PC-3 (cell line): Measurements from ENCODE around the gene HTR3B. TPM values are rescaled to one million over a fixed set of nuclear protein-coding genes. Genes with fewer than 3 reads are reported as not detected.

Experiments used
- ATAC-seq: fragments of 200-7000 bp; cut with Tn5 transposase; 2 replicates; pipeline ENCODE4 v1.9.1; 2020; ENCODE audit warnings: mild to moderate bottlenecking, moderate library complexity
- BruUV-seq: library from RNA; stranded (reverse); fragments of 400-500 nt; replicated peaks from 2 replicates; lab custom pipeline; 2021; lab: Mats Ljungman, UMichigan
- CTCF ChIA-PET: fragments of 300-600 bp; sonication (Branson Sonifier 250); formaldehyde crosslinking; loops from one replicate; lab custom pipeline; 2022; ENCODE audit warnings: antibody characterized with exemption; lab: Charles Lee
- POLR2A ChIA-PET: fragments of 300-600 bp; sonication (Branson Sonifier 250); formaldehyde crosslinking; loops from one replicate; lab custom pipeline; 2022; ENCODE audit warnings: antibody characterized with exemption; ENCODE audit not compliant: unreplicated experiment; lab: Charles Lee
- DNase-seq: peaks from one replicate; pipeline ENCODE4 v3.0.0-alpha.2; 2015
- H2AFZ ChIP-seq: fragments of 300-600 bp; sonication (generic); 2 replicates; pipeline ENCODE4 v1.6.0; 2016; ENCODE audit warnings: antibody characterized with exemption, low read length
- H3F3A ChIP-seq: fragments of 300-600 bp; sonication (generic); one replicate; pipeline ENCODE4 v1.6.0; 2017; ENCODE audit warnings: antibody characterized with exemption, low read length, control low read depth, mild to moderate bottlenecking; ENCODE audit not compliant: unreplicated experiment
- H3K27ac ChIP-seq: fragments of 300-600 bp; sonication (generic); 2 replicates; pipeline ENCODE4 v1.5.1; 2016; ENCODE audit warnings: mild to moderate bottlenecking, low read length
- H3K27me3 ChIP-seq: fragments of 300-600 bp; sonication (generic); 2 replicates; pipeline ENCODE4 v1.6.1; 2016; ENCODE audit warnings: low read length, mixed read lengths
- H3K36me3 ChIP-seq: fragments of 300-600 bp; sonication (generic); 2 replicates; pipeline ENCODE4 v1.6.1; 2016; ENCODE audit warnings: low read depth, mixed run types, low read length, mixed read lengths
- H3K4me1 ChIP-seq: fragments of 300-600 bp; sonication (generic); 2 replicates; pipeline ENCODE4 v1.5.1; 2016; ENCODE audit warnings: low read length; ENCODE audit not compliant: insufficient read depth
- H3K4me2 ChIP-seq: fragments of 300-600 bp; sonication (generic); 2 replicates; pipeline ENCODE4 v1.6.0; 2016; ENCODE audit warnings: low read length
- H3K4me3 ChIP-seq: fragments of 300-600 bp; sonication (generic); 2 replicates; pipeline ENCODE4 v1.5.1; 2016; ENCODE audit warnings: mild to moderate bottlenecking, low read length, mixed read lengths
- H3K79me2 ChIP-seq: fragments of 300-600 bp; sonication (generic); 2 replicates; pipeline ENCODE4 v1.6.1; 2017; ENCODE audit warnings: low read length, mixed read lengths
- H3K9ac ChIP-seq: fragments of 300-600 bp; sonication (generic); 2 replicates; pipeline ENCODE4 v1.6.0; 2016; ENCODE audit warnings: mild to moderate bottlenecking, low read length
- H3K9me2 ChIP-seq: fragments of 300-600 bp; sonication (generic); replicated peaks from 2 replicates; pipeline ENCODE4 v1.6.1; 2016; ENCODE audit warnings: mixed run types, low read length, mixed read lengths
- H3K9me3 ChIP-seq: fragments of 300-600 bp; sonication (generic); 2 replicates; pipeline ENCODE4 v1.6.1; 2016; ENCODE audit warnings: low read length, mixed read lengths
- H4K20me1 ChIP-seq: fragments of 300-600 bp; sonication (generic); 2 replicates; pipeline ENCODE4 v1.6.1; 2016; ENCODE audit warnings: low read length, mixed read lengths
- EZH2 ChIP-seq: fragments of 300-600 bp; sonication (generic); IDR thresholded peaks from one replicate; pipeline ENCODE4 v1.6.1; 2017; ENCODE audit warnings: antibody characterized with exemption, mild to moderate bottlenecking, low read length; ENCODE audit not compliant: unreplicated experiment
- EZH2phosphoT487 ChIP-seq: fragments of 300-600 bp; sonication (generic); IDR thresholded peaks from 2 replicates; pipeline ENCODE4 v1.6.1; 2018; ENCODE audit warnings: mild to moderate bottlenecking, antibody characterized with exemption, low read length, borderline replicate concordance
- intact Hi-C: fragments of 100-400 bp; cut with micrococcal nuclease; formaldehyde crosslinking; loops from 2 replicates; pipeline ENCODE4 v1.9.0; 2023
- total RNA-seq: library from RNA; depleted of rRNA; stranded (reverse); fragments of >200 nt; gene quantifications from 2 replicates; pipeline ENCODE4 v1.2.3, GENCODE V29; 2014
- TF ChIP-seq, protein P1 (sequence below): fragments of 300-600 bp; sonication (generic); conservative IDR thresholded peaks from 2 replicates; pipeline ENCODE4 v1.5.1; 2017; ENCODE audit warnings: antibody characterized with exemption, low read depth, mild to moderate bottlenecking, low read length

The HTR3B gene
- total RNA-seq, 1 experiment from 2014 or later, result not detected

DNA sequence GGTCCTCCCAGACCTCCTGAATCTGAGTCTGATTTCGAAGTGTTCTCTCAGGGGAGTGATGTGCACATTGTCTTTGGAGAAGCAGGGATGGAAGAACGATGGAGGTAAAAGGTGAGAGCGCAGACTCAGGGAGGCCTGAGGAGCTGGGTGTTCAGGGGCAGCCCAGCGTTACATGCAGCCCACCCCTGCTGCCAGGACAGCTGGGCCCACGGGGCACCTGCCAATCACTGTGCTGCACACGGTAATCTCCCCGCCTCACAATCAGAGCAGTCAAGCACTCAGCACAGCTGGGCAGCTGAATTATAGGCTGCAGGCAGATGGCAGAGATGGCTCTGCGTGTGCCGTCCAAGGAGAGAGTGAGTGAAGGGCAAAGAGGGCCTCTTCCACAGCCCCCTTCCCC, 52.4 kb downstream of the HTR3B start:
- CTCF ChIA-PET, result no interaction called here
- Histone ChIP-seq H2AFZ (no peak overlapping the region), H3K27me3 (peaks cover 78% of the 10 kb centered on the region), H3K9me2 (no peaks in the 10 kb centered on the region), H3K9ac (no peak overlapping the region), H3F3A (no peaks in the 10 kb centered on the region), H3K4me3 (no peak overlapping the region), H3K4me1 (no peaks in the 10 kb centered on the region), H3K4me2 (no peak overlapping the region), H3K36me3 (no peaks in the 10 kb centered on the region), H3K9me3 (no peaks in the 10 kb centered on the region), H4K20me1 (no peaks in the 10 kb centered on the region), H3K79me2 (no peaks in the 10 kb centered on the region), H3K27ac (no peak overlapping the region)
- POLR2A ChIA-PET, result no interaction called here
- DNase-seq, result no peak
- intact Hi-C loops, result no loop called here
- no peak for TF ChIP-seq EZH2
- TF ChIP-seq EZH2phosphoT487, result no peak
- TF ChIP-seq, protein P1, sequence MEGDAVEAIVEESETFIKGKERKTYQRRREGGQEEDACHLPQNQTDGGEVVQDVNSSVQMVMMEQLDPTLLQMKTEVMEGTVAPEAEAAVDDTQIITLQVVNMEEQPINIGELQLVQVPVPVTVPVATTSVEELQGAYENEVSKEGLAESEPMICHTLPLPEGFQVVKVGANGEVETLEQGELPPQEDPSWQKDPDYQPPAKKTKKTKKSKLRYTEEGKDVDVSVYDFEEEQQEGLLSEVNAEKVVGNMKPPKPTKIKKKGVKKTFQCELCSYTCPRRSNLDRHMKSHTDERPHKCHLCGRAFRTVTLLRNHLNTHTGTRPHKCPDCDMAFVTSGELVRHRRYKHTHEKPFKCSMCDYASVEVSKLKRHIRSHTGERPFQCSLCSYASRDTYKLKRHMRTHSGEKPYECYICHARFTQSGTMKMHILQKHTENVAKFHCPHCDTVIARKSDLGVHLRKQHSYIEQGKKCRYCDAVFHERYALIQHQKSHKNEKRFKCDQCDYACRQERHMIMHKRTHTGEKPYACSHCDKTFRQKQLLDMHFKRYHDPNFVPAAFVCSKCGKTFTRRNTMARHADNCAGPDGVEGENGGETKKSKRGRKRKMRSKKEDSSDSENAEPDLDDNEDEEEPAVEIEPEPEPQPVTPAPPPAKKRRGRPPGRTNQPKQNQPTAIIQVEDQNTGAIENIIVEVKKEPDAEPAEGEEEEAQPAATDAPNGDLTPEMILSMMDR, result no peak
- BruUV-seq, result no TSS peak
- ATAC-seq, result no peak

DNA sequence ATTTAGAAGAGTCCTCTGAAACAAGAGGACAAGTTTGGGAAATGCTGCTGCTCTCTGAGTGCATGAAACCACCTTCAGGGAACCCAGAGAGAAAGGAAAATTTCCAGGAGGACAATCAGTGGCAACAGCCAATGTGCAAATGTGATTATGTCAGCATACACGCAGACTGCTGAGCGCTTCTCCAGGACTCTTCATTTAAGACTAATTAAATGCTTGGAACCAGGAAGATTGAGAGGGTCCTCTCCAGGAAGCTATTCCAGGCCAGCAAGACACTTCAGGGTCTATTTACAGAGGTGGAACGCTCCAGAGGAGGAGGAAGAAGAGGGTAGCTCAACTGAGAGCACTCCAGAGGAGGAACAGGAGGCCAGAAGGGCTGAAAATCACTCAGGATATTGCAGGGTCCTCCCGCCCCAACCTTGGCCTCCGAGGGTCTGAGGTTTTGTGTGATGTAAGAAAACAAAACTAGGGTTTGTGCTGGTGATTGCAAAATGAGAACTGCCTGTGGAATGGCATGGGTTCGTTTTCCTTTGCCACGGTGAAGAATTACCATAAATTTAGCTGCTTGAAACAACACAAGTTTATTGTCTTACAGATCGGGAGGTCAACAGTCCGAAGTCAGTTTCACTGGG, 56.2 kb downstream of the HTR3B start:
- H3K9me2 ChIP-seq, result no peaks in the 10 kb centered on the region
- intact Hi-C loops, result no loop called here
- DNase-seq (no peak), ATAC-seq (no peak)
- no peaks in the 10 kb centered on the region for H3K36me3 ChIP-seq
- H4K20me1 ChIP-seq, result no peaks in the 10 kb centered on the region
- H3K9ac ChIP-seq, result no peak overlapping the region
- ChIA-PET CTCF (no interaction called here), POLR2A (no interaction called here)
- H3K27me3 ChIP-seq, result peaks cover 79% of the 10 kb centered on the region
- no peaks in the 10 kb centered on the region for H3F3A ChIP-seq
- H3K27ac ChIP-seq, result no peak overlapping the region
- TF ChIP-seq EZH2 (no peak), EZH2phosphoT487 (no peak)
- TF ChIP-seq, protein P1, result no peak
- H3K4me2 ChIP-seq, result no peak overlapping the region
- no peak overlapping the region for H3K4me3 ChIP-seq
- H3K79me2 ChIP-seq, result no peaks in the 10 kb centered on the region
- no TSS peak for BruUV-seq
- no peaks in the 10 kb centered on the region for H3K9me3 ChIP-seq
- H2AFZ ChIP-seq, result no peak overlapping the region
- H3K4me1 ChIP-seq, result no peaks in the 10 kb centered on the region

DNA sequence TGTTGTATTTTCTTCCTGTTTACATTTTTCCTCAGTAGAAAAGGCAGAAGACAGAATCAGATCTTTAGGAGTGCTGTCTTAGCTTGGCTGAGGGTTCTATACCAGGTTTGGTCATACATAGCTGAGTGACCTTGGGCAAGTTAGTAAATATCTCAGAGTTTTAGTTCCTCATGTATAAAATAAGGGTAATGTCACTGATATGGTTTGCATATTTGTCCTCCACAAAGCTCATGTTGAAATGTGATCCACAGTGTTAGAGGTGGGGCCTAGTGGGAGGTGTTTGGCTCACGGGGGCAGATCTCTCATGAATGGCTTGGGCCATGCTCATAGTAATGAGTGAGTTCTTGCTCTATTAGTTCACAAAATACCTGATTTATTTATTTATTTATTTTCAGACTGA, 62.8 kb downstream of the HTR3B start:
- H3K4me2 ChIP-seq, result no peak overlapping the region
- TF ChIP-seq, protein P1, result no peak
- H3K27ac ChIP-seq, result no peak overlapping the region
- BruUV-seq, result no TSS peak
- H3K9ac ChIP-seq, result no peak overlapping the region
- H4K20me1 ChIP-seq, result no peaks in the 10 kb centered on the region
- H3K4me3 ChIP-seq, result no peak overlapping the region
- H3K36me3 ChIP-seq, result no peaks in the 10 kb centered on the region
- H3F3A ChIP-seq, result no peaks in the 10 kb centered on the region
- no peak for DNase-seq
- intact Hi-C loops, result no loop called here
- POLR2A ChIA-PET, result no interaction called here
- ATAC-seq, result no peak
- H2AFZ ChIP-seq, result no peak overlapping the region
- H3K27me3 ChIP-seq, result peaks cover 72% of the 10 kb centered on the region
- no peaks in the 10 kb centered on the region for H3K9me2 ChIP-seq
- no peaks in the 10 kb centered on the region for H3K4me1 ChIP-seq
- no peaks in the 10 kb centered on the region for H3K9me3 ChIP-seq
- CTCF ChIA-PET, result no interaction called here
- H3K79me2 ChIP-seq, result no peaks in the 10 kb centered on the region
